HG03060 (cell line): Measurements from ENCODE around the gene GRK3.

ENCODE experiments used
- ATAC-seq: cut with Tn5 transposase; IDR thresholded peaks from one replicate; pipeline ENCODE4 v1.9.1; 2021; ENCODE audit warnings: low read depth, moderate number of reproducible peaks; ENCODE audit not compliant: unreplicated experiment

Gene GRK3

DNA sequence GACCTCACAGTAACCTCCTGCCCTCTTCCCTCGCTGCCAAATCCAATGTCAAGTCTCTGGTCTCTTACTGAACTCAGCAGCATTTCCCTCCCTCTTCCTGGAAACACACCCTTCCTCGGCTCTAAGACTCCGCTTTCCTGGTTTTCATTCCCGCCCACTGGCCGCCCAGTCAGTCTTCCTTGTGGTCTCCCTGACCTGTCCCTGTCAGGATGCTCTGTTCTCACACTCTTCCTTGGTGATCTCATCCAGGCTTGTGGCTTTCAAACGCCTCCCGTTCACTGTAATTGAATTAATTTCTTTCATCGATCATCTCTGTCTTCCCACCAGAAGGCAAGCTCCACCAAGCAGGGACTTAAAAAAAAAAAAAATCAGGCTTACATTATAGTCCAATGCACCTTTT, 211.1 kb downstream of the GRK3 start:
- no peak for ATAC-seq

DNA sequence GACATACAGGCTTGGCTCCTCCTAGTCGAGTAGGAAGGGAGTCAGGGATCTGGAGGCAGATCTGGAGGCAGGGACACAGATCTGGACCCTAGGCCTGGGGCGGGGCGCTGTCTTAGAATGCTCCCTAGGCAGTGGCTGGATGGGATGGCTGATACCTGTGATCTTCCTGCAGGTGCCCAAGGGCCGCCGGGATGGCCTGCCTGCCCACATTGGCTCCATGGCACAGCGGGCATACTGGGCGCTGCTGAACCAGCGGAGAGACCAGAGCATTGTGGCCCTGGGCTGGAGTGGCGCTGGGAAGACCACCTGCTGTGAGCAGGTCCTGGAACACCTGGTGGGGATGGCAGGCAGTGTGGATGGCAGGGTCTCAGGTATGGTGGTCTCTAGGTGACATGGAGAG, 212.9 kb downstream of the GRK3 start:
- ATAC-seq: no peak

DNA sequence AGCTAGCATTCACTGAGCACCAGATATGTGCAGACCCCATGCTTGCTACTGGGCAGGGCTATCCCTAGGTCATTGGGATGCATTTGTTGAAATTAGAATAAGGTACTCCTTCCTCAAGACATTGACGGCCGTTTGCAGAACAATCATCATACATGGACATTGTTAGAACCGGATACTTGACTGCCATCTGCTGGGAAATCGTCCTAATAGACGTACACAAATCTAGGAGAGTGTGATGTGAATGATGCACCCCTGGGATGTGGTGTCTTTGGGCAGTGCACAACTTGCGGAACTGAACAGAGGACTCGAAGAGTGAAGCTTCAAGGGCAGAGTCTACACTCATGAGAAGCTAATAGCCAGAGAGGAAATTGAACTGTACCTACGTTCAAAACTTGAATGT, 213.4 kb downstream of the GRK3 start:
- ATAC-seq: no peak
